IPS DF 4.7 (cell line): ENCODE data around the gene TCERG1L.
"Not testable (repeated sequence)": the region's sequence is repeated elsewhere in the genome, so short reads cannot be mapped to it uniquely, and the experiment has no call there.

Experiments
- DNase-seq: peaks from one replicate; pipeline ENCODE4 v3.0.0-alpha.2; 2013; ENCODE audit warnings: low spot score; ENCODE audit errors: extremely low read depth

Gene TCERG1L

DNA sequence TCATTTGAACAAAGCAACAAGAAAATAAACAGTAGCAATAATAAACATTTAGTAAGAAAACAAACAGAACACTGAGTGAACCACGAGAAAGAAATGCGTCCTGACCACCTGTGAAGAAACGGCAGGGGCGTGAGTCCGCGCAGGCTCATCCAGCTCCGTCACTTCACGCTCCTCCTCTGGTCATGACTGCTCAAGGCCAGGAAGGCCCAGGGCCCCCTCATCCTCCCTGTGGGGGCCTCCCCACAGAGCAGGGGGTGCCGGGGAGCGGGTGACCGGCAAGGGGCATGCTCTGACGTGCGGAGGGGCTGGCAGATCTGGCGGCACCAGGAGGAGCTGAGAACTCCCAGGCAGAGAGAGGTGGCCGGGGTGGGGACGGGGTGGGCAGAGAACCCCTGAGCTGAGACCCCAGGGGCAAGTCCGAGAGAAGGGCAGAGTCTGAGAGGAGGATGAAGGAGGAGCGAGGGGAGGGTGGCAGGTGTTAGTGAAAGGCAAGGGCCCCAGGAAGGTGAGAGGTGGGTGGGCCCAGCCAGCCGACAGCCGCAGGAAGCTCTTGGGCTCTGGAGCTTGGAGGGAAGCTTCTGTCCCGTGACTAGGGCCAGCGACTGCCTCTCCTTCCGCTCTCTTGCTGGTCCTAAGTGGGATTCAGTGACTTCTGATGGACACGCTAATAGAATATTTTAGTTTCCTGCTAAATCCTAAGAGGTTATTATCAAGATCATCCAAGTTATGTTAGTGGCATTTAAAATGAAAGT, 223.9 kb downstream of the TCERG1L start:
- DNase-seq: no peak

DNA sequence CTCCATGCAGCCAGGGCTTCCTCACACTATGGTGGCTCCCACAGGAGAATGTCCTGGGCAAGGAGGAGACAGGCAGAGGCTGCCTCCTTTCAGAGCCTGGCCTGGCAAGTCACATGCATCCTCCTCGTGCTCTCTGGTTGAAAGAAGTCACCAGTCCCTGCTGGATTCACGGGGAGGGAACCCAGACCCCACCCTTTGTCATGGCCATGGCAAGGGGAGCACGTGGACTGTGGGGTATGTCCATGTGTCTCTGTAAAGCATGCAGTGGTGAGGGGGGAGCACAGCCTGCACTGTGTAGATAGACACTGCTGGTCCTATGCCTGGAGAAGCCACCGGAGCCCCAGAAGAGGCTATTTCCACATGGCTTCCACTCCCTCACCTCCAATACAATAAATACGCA, 225.0 kb downstream of the TCERG1L start:
- no peak for DNase-seq

DNA sequence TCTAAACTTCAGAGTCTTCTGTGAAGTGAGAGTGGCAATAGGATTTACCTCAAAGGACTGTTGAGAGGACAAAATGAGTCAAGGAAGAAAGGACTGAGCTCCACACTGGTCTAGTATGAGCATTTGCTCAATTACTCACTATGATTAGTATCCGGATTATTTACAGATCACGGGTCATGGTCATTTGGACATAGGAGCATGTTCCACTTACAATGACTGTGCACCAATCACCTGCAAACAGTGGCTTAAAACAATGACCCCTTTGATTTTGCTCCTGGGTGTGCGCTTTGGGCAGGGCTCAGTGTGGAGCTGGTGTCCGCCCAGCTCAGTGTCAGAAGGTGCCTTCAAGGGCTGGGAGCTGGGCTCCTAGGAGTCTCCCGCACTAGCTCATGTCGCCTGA, 225.4 kb downstream of the TCERG1L start:
- DNase-seq: no peak

DNA sequence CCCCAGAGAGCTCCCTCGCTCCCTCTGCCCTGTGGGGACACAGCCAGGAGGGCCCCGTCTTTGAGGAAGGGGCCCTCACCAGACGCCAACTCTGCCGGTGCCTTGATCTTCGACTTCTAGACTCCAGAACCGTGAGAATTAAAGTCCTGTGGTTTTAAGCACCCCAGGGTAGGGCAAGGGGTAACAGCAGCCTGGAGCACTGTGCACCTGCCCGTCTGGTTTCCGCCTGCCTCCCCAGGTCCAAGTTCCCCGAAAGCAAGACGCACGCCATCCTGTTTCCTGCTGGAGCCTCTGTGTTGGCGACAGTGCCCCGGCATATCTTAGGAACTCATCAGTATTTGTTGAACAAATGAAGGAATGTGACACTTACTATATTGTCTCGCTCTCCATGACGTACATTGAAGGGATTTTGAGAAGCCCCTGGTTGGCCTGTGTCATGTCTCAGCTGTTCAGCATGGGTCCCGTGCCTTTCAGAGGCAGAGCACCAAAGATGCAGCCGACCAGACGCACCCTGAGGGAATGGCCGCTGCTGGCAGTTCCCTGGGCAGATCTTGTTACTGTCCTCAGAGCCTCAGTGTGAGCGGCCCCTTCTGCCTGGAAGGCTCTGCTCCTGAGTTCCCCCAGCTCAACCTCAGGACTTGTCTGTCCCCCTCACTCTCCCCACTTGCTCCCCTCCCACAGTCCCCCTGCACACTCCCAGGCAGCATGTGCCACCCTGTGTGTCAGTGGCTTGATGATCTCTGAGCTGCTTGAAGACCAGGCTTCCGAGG, 226.2 kb downstream of the TCERG1L start:
- DNase-seq: no peak

DNA sequence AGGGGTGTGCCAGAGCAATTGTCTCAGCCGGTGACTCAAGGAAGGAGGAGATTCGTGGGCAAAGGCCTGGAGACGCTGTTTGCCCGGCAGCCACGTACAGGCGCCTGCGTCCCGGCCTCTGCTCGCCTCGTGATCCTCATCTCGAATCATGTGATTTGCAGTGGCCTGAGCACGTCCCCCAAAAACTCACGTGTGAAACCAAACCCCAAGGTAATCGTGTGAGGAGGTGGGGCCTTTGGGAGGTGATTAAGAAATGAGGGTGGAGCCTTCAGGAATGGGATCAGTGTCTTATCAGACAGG, 226.8 kb downstream of the TCERG1L start:
- DNase-seq: no peak

DNA sequence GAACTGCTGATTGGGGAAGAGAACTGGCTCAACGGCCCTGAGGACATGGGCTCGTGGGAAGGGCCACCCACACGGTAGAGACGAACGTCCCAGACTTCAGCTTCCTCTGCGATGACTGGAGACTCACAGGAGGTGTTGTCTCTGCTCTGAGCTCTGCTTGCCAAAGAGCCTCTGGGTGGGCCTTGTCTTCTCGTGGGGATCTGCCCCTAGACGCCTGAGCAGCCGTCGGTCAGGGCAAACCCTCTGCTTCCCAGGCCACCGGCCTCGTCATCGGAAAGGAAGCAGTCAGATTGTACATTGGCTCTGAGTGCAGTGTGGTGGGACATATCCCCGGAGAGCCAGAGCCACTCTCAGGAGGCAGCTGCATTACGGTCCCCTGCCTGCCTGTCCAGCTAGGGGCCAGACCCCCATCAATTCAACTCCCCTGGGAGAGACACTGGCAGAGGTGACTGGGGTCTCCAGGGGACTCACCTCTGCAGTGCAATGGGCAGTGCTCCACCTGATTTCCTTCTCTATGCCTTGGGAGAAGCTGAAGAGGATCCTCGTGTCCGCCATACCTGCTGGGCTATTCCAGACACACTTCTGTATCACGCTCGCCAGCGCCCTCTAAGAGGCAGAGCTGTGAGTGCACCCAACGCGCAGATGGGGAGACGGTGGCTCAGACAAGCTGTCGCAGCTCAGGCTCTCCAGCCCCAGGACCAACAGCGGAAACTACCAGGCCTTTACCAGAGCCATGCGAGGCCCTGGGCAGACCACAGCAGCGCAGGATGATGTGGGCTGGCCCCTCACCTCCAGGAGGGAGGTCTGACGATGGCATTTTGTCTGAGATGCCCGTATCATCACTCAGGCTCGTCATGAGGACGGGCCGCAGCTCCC, 227.4 kb downstream of the TCERG1L start:
- DNase-seq: no peak

GRCh38 chr10:131082991-131083481, 228.5 kb downstream of the TCERG1L start:
- DNase-seq: no peak

GRCh38 chr10:131082201-131082850, 229.2 kb downstream of the TCERG1L start:
- no peak for DNase-seq

- DNase-seq: no peak
These were observed 229.7 kb downstream of the TCERG1L start for GRCh38 chr10:131081786-131082185.

GRCh38 chr10:131081376-131081775, 230.1 kb downstream of the TCERG1L start:
- DNase-seq: no peak

- DNase-seq: no peak
These were observed 230.9 kb downstream of the TCERG1L start for GRCh38 chr10:131080571-131080970.

DNA sequence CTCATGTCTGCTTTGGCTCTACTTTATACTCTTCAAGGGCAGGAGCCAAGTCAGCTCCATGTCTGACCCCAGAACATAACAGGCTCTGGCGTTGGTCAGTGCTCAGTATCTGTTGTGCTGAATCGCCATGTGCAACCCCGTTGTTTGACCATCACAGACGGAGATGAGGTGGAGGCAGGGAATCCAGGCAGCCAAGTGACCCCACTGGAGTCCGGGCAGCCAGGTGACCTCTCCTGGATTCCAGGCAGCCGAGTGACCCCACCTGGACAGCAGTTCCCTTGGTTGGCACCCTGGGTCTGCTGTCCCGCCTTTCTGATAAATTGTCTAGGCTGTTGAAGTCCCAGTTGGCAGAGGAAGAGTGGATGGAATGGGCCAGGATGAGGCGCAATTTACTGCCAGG, 232.2 kb downstream of the TCERG1L start:
- no peak for DNase-seq

- DNase-seq: not testable (repeated sequence)
These were observed 232.6 kb downstream of the TCERG1L start for GRCh38 chr10:131078882-131079280.

DNA sequence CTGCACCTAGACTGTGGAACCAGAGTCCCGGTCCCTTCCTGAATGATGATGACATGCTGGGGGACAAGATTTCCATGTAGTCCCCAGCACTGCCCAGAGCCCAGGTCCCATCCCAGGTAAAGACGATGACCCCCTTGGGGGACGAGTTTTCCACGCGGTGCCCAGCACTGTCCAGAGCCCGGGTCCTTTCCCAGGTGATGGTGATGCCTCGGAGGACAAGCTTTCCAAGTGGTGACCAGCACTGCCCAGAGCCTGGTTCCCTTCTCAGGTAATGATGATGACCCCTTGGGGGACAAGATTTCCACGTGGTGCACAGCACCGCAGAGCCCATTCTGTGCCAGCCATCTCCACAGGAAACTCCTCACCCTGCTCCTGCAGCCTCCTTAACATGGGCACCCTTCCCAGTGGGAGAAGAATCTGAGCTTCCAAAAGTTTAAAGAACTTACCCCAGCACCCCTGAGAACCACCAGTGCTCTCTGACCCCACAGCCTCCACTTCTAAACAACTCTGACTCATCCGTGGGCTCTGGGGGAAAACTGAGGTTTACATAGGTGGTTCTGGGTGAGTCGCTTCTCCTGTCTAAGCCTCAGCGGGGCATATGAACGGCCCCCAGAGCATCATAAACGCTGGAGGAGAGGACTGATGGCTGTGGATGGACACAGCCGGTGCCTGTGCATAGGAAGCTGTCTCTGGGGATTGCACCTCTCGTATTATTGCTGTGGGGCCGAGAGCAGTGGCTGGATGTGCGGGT, 233.2 kb downstream of the TCERG1L start:
- no peak for DNase-seq

DNA sequence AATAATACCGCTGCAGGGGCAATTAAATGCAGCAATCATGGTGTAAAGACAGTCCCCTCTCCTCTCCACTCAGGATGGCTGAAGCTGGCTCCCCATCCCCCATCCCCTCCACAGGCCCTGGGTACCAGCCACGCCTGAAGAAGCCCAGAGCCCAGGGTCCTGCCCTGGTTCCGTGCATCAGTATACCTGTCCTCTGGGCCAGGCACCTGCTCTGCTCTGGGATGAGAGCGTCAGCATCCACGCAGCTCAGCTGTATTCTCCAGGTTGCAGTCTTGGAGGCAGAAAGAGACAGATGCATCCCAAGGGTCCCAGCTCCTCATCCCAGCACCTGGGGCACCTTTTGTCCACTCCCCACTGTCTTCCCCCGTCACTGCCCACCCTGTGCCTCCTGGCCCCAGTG, 233.8 kb downstream of the TCERG1L start:
- no peak for DNase-seq

DNA sequence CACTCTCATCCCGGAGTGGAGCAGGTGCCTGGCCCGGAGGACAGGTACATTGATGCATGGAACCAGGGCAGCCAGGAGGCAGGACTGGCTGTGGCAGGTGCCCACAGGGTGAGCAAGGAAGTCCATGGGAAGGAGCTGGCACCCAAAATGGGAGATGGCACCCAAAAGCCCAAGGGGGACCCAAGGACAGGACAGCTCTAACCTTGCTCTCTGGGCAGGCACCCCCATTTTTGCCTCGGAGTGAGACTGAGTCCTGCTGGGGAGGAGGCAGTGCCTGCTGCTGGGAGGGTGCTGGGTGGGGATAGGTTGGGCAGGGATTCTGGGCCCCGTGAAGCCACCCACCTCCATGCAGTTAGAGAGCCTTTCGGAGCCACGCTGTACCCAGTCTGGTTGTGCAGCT, 234.5 kb downstream of the TCERG1L start:
- no peak for DNase-seq

GRCh38 chr10:131076356-131076755, 235.2 kb downstream of the TCERG1L start:
- DNase-seq: no peak

GRCh38 chr10:131075218-131075770, 236.2 kb downstream of the TCERG1L start:
- DNase-seq: no peak

DNA sequence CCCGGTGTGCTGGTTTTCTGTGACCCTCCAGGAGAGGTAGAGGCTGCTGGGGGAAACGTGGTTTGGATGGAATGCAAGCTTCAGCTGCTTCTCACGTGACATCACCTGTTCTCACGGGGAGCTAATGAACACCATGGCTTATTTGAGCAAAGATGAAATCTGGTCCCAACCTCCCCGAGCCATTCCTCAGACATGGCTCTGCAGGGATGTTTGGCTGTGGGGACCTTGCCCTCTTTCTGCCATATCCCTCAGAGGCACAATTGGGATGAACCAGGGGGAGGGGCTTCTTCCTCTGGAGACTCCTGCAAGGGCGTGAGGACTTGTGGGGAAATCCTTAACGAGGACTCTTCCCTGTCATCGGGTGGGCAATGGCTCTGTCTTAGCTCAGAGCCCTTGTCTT, 236.8 kb downstream of the TCERG1L start:
- no peak for DNase-seq

DNA sequence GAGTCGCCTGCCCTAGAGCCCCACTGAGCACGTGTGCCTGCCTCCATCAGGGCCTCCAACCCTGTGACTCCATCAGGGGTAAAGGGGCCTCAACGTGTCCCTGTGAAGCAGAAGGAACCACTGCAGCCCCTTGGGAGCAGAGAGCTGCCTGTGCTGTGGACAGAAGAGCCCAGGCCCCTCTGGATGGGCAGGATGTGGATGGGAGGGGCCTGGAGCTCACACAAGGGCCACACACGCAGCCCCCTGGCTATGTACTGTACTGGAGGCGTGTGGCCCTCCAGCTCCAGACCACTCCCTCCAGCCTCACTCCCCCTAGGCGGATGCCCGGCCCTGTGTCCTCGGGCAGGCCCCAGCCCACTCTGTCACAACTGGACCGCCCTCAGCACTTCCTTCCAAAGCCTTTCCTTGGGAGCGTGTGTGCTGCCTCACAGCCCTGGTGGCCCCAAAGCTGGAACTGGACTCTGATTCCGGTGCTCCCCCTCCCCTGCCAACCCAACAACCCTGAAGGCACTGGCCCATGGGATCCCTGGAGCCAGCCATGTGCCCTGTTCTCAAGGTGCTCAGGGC, 238.0 kb downstream of the TCERG1L start:
- DNase-seq: no peak
